Measurements from ENCODE around the gene ARHGEF16.

Gene ARHGEF16

GRCh38 chr1:3415260-3416090 is 39.0 kb upstream of the ARHGEF16 start:
- no peaks in the 10 kb centered on the region for H3K27me3 ChIP-seq (ENCODE audit: control insufficient read depth, insufficient read depth, low read length)
- no peak overlapping the region for H3K4me3 ChIP-seq (ENCODE audit: low read length)
- no peak overlapping the region for H3K27ac ChIP-seq (ENCODE audit: low read depth, low read length)
- no peak overlapping the region for H3K9ac ChIP-seq (ENCODE audit: low read length)
- no peaks in the 10 kb centered on the region for H3K4me1 ChIP-seq (ENCODE audit: control insufficient read depth, insufficient read depth, low read length)
- no peaks in the 10 kb centered on the region for H3K36me3 ChIP-seq (ENCODE audit: control insufficient read depth, insufficient read depth, low read length)

GRCh38 chr1:3417082-3417739 is 37.3 kb upstream of the ARHGEF16 start:
- peaks cover 3% of the 10 kb centered on the region for H3K27me3 ChIP-seq (ENCODE audit: control insufficient read depth, insufficient read depth, low read length)
- no peak overlapping the region for H3K27ac ChIP-seq (ENCODE audit: low read depth, low read length)
- no peaks in the 10 kb centered on the region for H3K36me3 ChIP-seq (ENCODE audit: control insufficient read depth, insufficient read depth, low read length)

GRCh38 chr1:3417934-3418333 is 36.5 kb upstream of the ARHGEF16 start:
- no peak overlapping the region for H3K9ac ChIP-seq (ENCODE audit: low read length)
- H3K4me3 ChIP-seq (ENCODE audit: low read length), result no peak overlapping the region
- no peak overlapping the region for H3K27ac ChIP-seq (ENCODE audit: low read depth, low read length)
- H3K36me3 ChIP-seq (ENCODE audit: control insufficient read depth, insufficient read depth, low read length), result no peaks in the 10 kb centered on the region
- H3K27me3 ChIP-seq (ENCODE audit: control insufficient read depth, insufficient read depth, low read length), result peaks cover 4% of the 10 kb centered on the region
- no peaks in the 10 kb centered on the region for H3K4me1 ChIP-seq (ENCODE audit: control insufficient read depth, insufficient read depth, low read length)

More at GRCh38 chr1:3417082-3417739, 37.3 kb upstream of the ARHGEF16 start:
- Histone ChIP-seq H3K4me3 (ENCODE audit: low read length) (no peak overlapping the region), H3K9ac (ENCODE audit: low read length) (no peak overlapping the region), H3K4me1 (ENCODE audit: control insufficient read depth, insufficient read depth, low read length) (no peaks in the 10 kb centered on the region)

- no peaks in the 10 kb centered on the region for H3K36me3 ChIP-seq (ENCODE audit: control insufficient read depth, insufficient read depth, low read length)
- H3K9ac ChIP-seq (ENCODE audit: low read length), result no peak overlapping the region
- H3K4me1 ChIP-seq (ENCODE audit: control insufficient read depth, insufficient read depth, low read length), result no peaks in the 10 kb centered on the region
- peaks cover 6% of the 10 kb centered on the region for H3K27me3 ChIP-seq (ENCODE audit: control insufficient read depth, insufficient read depth, low read length)
- H3K4me3 ChIP-seq (ENCODE audit: low read length), result no peak overlapping the region
- H3K27ac ChIP-seq (ENCODE audit: low read depth, low read length), result no peak overlapping the region
Observed at GRCh38 chr1:3418600-3418999, 35.9 kb upstream of the ARHGEF16 start.

GRCh38 chr1:3419415-3420204 is 34.9 kb upstream of the ARHGEF16 start:
- Histone ChIP-seq H3K4me1 (ENCODE audit: control insufficient read depth, insufficient read depth, low read length) (no peaks in the 10 kb centered on the region), H3K9ac (ENCODE audit: low read length) (no peak overlapping the region), H3K27me3 (ENCODE audit: control insufficient read depth, insufficient read depth, low read length) (peaks cover 6% of the 10 kb centered on the region), H3K27ac (ENCODE audit: low read depth, low read length) (no peak overlapping the region), H3K4me3 (ENCODE audit: low read length) (no peak overlapping the region), H3K36me3 (ENCODE audit: control insufficient read depth, insufficient read depth, low read length) (no peaks in the 10 kb centered on the region)

GRCh38 chr1:3420218-3420951 is 34.1 kb upstream of the ARHGEF16 start:
- Histone ChIP-seq H3K36me3 (ENCODE audit: control insufficient read depth, insufficient read depth, low read length) (no peaks in the 10 kb centered on the region), H3K4me3 (ENCODE audit: low read length) (no peak overlapping the region), H3K27me3 (ENCODE audit: control insufficient read depth, insufficient read depth, low read length) (peaks cover 6% of the 10 kb centered on the region), H3K4me1 (ENCODE audit: control insufficient read depth, insufficient read depth, low read length) (no peaks in the 10 kb centered on the region), H3K27ac (ENCODE audit: low read depth, low read length) (no peak overlapping the region), H3K9ac (ENCODE audit: low read length) (no peak overlapping the region)

- Histone ChIP-seq H3K27me3 (ENCODE audit: control insufficient read depth, insufficient read depth, low read length) (peaks cover 6% of the 10 kb centered on the region), H3K36me3 (ENCODE audit: control insufficient read depth, insufficient read depth, low read length) (no peaks in the 10 kb centered on the region), H3K4me1 (ENCODE audit: control insufficient read depth, insufficient read depth, low read length) (no peaks in the 10 kb centered on the region), H3K4me3 (ENCODE audit: low read length) (no peak overlapping the region), H3K27ac (ENCODE audit: low read depth, low read length) (no peak overlapping the region), H3K9ac (ENCODE audit: low read length) (no peak overlapping the region)
Observed at GRCh38 chr1:3422638-3423037, 31.8 kb upstream of the ARHGEF16 start.

- Histone ChIP-seq H3K4me1 (ENCODE audit: control insufficient read depth, insufficient read depth, low read length) (no peaks in the 10 kb centered on the region), H3K9ac (ENCODE audit: low read length) (no peak overlapping the region), H3K27me3 (ENCODE audit: control insufficient read depth, insufficient read depth, low read length) (peaks cover 6% of the 10 kb centered on the region), H3K36me3 (ENCODE audit: control insufficient read depth, insufficient read depth, low read length) (no peaks in the 10 kb centered on the region), H3K27ac (ENCODE audit: low read depth, low read length) (no peak overlapping the region), H3K4me3 (ENCODE audit: low read length) (no peak overlapping the region)
Observed at GRCh38 chr1:3423245-3423829, 31.1 kb upstream of the ARHGEF16 start.

GRCh38 chr1:3423896-3424611 is 30.4 kb upstream of the ARHGEF16 start:
- H3K9ac ChIP-seq (ENCODE audit: low read length), result no peak overlapping the region

GRCh38 chr1:3425486-3426215 is 28.8 kb upstream of the ARHGEF16 start:
- Histone ChIP-seq H3K36me3 (ENCODE audit: control insufficient read depth, insufficient read depth, low read length) (no peaks in the 10 kb centered on the region), H3K27me3 (ENCODE audit: control insufficient read depth, insufficient read depth, low read length) (peaks cover 6% of the 10 kb centered on the region)

More at GRCh38 chr1:3423896-3424611, 30.4 kb upstream of the ARHGEF16 start:
- H3K27me3 ChIP-seq (ENCODE audit: control insufficient read depth, insufficient read depth, low read length), result peaks cover 6% of the 10 kb centered on the region
- no peaks in the 10 kb centered on the region for H3K4me1 ChIP-seq (ENCODE audit: control insufficient read depth, insufficient read depth, low read length)
- no peak overlapping the region for H3K27ac ChIP-seq (ENCODE audit: low read depth, low read length)
- no peaks in the 10 kb centered on the region for H3K36me3 ChIP-seq (ENCODE audit: control insufficient read depth, insufficient read depth, low read length)
- no peak overlapping the region for H3K4me3 ChIP-seq (ENCODE audit: low read length)

More at GRCh38 chr1:3425486-3426215, 28.8 kb upstream of the ARHGEF16 start:
- Histone ChIP-seq H3K27ac (ENCODE audit: low read depth, low read length) (no peak overlapping the region), H3K9ac (ENCODE audit: low read length) (no peak overlapping the region), H3K4me3 (ENCODE audit: low read length) (no peak overlapping the region), H3K4me1 (ENCODE audit: control insufficient read depth, insufficient read depth, low read length) (no peaks in the 10 kb centered on the region)
